Lower leg skin (tissue), 3 donors: ENCODE data around the gene LSMEM2.

ENCODE experiments used
- POLR2A ChIP-seq, 2 donors: fragments of 450-650 bp; IDR thresholded peaks; one replicate each; pipeline ENCODE4 v1.6.1; 2016 to 2017; ENCODE audit warnings: antibody characterized with exemption in 2 of 2, mild to moderate bottlenecking in 1 of 2, moderate library complexity in 1 of 2
- TF ChIP-seq, protein P1 (sequence below), 3 donors: fragments of 450-650 bp; IDR thresholded peaks; one replicate each; pipeline ENCODE4 v1.5.1; 2016; ENCODE audit warnings: antibody characterized with exemption in 3 of 3, mild to moderate bottlenecking in 3 of 3, moderate library complexity in 2 of 3

DNA sequence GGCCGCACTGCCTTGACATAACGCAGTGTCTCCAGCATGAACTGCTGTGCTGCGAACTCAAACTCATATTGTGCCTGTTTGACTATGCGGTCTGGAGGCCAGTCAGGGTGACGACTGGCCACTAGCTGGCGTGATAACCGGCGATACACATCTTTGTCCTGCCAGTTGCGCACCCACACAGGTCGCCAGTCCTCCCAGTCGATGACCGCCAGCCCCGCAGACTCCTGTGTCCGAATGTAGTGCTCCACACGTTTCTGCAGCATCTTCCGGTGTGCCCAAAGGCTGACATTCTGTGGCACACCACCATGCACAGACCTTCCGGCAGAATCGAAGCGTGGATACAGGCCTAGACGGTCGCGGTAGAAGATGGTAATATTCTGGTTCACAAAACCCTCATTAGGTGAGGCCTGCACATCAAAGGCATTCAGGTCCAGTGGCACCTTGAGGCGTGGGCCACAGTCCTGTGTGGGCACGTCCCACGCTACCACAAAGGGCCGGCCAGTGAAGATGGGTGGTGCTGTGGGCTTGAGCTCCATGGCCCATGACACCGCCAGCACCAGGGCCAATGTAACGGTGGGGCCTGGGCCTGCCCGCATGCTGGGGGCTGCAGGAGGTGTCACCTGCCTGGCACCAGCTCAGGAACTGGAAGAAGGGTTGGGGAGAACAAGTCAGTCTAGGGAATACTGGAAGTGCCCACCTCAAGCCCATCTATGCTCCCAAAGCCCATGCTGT is 41.2 kb downstream of the LSMEM2 start:
- TF ChIP-seq POLR2A (IDR thresholded peaks at IDR 0.05) = no peak
- TF ChIP-seq, protein P1, sequence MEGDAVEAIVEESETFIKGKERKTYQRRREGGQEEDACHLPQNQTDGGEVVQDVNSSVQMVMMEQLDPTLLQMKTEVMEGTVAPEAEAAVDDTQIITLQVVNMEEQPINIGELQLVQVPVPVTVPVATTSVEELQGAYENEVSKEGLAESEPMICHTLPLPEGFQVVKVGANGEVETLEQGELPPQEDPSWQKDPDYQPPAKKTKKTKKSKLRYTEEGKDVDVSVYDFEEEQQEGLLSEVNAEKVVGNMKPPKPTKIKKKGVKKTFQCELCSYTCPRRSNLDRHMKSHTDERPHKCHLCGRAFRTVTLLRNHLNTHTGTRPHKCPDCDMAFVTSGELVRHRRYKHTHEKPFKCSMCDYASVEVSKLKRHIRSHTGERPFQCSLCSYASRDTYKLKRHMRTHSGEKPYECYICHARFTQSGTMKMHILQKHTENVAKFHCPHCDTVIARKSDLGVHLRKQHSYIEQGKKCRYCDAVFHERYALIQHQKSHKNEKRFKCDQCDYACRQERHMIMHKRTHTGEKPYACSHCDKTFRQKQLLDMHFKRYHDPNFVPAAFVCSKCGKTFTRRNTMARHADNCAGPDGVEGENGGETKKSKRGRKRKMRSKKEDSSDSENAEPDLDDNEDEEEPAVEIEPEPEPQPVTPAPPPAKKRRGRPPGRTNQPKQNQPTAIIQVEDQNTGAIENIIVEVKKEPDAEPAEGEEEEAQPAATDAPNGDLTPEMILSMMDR (IDR thresholded peaks at IDR 0.05) = no peak
